Stimulated activated CD8-positive, alpha-beta memory T cell treated with anti-CD3 and anti-CD28 coated beads, Interleukin-4, amount 100 ng/mL, for 4 hours (primary cell): ENCODE results near the gene FRRS1.
A peak's percentile ranks its signal among the peaks of the same experiment; 100 is the strongest.
"Not testable (repeated sequence)": the region's sequence is repeated elsewhere in the genome, so short reads cannot be mapped to it uniquely, and the experiment has no call there.

Source experiments
- DNase-seq, 2 donors: peaks; one replicate each; pipeline ENCODE4 v3.0.0-alpha.2; 2020; ENCODE audit warnings: low read depth in 2 of 2, low spot score in 1 of 2

The FRRS1 gene

GRCh38 chr1:99766378-99766800 is at the start of gene FRRS1:
FRRS1 (minus strand) TSS chr1:99766635; CDS start chr1:99748768, 17,867 bp downstream.
- peak in 1 of 2 donors; percentile 8 for DNase-seq

DNA sequence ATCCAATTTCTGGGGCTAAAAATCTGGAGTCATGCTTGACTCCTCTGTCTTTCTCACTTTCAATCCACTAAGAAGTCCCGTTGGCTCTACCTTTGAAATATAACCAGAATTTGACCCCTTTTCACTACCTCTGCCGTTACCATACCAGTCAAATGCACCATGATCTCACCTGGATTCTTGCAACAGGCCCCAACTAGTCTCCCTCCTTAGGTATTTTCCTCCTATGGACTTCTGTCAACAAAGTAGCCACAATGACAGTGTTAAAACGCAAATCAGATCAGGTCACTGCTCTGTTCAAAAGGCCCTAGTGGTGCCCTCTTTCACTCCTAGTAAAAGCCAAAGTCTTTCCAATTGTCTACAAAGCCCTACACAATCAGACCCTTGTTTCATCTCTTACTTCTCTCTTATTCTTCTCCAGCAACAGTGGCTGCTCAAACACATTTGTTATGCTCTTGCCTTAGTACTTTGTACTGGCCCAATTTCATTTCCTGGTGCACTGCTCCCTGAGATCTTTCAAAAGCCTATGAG is 48.0 kb upstream of the FRRS1 start:
- DNase-seq: no peak

DNA sequence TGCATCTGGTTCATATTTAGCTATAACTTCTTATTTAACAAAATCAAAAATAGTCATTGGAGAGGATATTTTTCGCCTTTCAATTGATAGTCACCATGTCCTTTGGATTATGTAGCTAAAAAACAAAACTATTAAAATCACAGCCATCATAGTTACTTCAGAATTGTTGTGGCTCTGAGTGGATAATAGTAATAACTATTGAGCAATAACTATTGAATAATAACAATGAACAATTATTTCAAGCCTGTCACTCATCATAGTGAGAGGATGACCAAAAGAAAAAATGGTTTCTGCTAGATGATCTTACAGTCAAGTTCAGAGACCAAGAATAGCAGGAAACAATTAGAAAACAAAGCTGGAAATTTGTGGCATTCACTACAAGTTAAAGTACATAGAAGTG is 45.3 kb upstream of the FRRS1 start:
- DNase-seq: no peak

- no peak for DNase-seq
Observed at GRCh38 chr1:99811075-99811474, 44.6 kb upstream of the FRRS1 start.

- DNase-seq: no peak
Observed at GRCh38 chr1:99808391-99809115, 42.1 kb upstream of the FRRS1 start.

- no peak for DNase-seq
Observed at GRCh38 chr1:99806882-99807281, 40.4 kb upstream of the FRRS1 start.

- DNase-seq: no peak
Observed at GRCh38 chr1:99801584-99801983, 35.1 kb upstream of the FRRS1 start.

- not testable (repeated sequence) for DNase-seq
Observed at GRCh38 chr1:99793861-99794260, 27.4 kb upstream of the FRRS1 start.

GRCh38 chr1:99789715-99790114 is 23.3 kb upstream of the FRRS1 start:
- DNase-seq: no peak

GRCh38 chr1:99788896-99789295 is 22.5 kb upstream of the FRRS1 start:
- DNase-seq: no peak

DNA sequence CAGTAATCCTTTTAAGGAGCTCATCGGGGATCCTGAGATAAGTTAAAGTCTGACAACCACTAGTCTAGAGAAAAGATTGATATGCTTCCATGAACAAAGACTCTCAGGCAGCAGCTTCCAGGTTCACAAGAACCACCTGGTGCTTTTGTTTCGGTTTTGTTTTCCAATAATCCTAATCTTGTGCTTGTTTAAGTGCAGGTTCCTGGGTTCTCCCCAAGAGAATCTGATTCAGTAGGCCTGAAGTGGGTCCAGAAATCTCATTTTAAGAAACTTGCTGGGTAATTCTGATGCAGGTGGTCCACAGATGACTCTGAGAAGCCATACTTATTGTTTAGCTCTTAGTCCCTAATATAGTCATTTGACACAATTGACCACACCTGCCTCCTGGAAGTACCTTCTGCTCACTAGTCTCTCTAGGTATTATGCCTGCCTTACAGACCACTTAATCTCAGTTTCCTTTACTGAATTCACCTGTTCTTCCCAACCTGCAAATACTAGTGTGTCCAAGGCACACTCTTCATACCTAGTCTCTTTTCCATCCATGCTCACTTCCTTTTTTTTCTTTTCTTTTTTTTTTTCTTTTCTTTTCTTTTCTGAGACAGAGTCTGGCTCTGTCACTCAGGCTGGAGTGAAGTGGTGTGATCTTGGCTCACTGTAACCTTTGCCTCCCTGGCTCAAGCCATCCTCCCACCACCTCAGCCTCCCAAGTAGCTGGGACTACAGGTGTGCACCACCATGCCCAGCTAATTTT is 20.5 kb upstream of the FRRS1 start:
- no peak for DNase-seq

- no peak for DNase-seq
Observed at GRCh38 chr1:99784809-99785255, 18.4 kb upstream of the FRRS1 start.

GRCh38 chr1:99784143-99784542 is 17.7 kb upstream of the FRRS1 start:
- DNase-seq: no peak

DNA sequence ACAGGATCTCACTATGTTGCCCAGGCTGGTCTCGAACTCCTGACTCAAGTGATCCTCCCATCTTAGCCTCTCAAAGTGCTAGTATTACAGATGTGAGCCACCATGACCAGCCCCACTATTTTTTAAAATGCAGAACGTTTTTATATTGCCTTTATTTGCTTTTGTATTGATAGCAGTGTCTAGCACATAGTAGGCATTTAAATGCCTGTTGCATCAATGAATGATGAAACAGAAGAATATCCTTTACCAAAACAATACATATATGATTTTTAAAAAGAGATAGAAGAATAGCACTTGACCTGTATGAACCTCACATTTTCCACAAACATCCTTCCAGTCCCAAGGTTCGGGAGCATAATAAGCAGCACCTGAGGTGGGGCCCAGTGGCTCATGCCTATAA is 16.5 kb upstream of the FRRS1 start:
- no peak for DNase-seq

DNA sequence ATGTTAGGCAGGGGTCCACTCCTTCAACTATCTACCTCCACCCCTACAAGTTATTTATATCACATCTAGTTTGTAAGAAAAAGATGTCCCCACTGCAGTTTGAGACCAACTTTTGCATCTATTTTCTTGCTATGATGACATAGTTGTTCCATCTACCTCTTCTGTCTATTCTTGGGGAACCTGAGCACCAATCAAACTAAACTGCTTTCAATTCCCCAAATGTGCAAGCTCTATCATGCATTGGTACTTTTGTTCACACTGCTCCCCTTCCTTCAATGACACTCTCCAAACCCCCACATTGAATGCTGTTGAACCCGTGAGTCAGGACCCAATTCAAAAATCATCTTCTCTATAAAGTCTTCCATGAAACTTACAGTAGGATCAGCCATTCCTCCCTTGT is 16.0 kb upstream of the FRRS1 start:
- no peak for DNase-seq

DNA sequence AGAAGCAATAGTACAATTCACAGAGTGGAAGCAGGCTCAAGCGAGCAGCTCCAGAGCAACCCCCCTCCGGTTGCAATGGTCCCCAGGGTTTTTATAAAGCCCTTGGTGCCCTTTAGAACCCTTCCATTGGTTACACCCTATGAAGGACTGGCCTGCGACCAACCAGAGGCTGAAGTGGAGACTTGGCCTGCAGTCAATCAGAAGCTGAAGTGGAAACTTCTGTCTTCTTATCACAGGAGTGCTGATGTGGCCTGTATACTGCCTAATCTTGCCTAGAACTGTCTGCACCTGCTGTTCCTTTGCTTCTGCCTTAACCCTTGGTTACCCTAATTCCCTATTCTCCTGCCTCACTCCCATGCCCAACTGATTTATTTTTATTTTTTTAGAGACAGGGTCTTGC is 15.4 kb upstream of the FRRS1 start:
- no peak for DNase-seq

DNA sequence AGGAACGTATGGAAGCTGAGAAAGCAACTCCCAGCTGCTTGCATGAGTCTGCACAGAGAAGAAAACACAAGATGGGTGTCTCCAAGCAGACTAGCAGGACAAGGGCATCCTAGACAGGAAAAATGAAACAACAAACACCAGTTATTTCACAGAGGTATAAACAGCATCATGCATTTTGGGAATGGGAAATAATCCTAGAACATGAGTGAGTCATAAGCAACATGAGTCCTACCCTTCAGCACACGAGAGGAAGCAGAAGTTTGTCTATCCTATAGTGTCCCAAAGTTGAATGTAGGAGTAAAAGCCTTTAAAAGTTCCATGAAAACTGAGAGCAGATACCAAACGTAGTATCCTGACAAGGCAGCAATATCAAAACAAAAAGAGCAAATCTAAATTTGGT is 11.3 kb upstream of the FRRS1 start:
- DNase-seq: no peak

GRCh38 chr1:99776120-99776519 is 9.7 kb upstream of the FRRS1 start:
- no peak for DNase-seq

DNA sequence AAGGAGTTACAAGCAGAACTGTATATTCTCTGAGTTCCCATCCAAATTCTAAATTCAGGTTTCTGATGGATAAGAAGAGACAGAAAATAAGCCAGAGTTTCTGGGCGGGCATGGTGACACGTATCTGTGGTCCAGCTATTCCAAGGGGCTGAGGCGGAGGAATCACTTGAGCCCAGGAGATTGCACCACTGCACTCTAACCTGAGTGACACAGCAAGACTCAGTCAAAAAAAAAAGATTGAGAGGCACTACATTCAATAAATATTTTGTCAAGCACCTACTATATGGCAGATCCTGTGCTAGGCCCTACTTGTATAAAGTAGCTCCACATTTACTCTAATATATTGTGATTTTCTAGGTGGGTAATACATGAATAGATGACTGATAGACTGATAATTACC is 6.4 kb upstream of the FRRS1 start:
- DNase-seq: no peak

GRCh38 chr1:99771513-99771918 is 5.1 kb upstream of the FRRS1 start:
- no peak for DNase-seq

DNA sequence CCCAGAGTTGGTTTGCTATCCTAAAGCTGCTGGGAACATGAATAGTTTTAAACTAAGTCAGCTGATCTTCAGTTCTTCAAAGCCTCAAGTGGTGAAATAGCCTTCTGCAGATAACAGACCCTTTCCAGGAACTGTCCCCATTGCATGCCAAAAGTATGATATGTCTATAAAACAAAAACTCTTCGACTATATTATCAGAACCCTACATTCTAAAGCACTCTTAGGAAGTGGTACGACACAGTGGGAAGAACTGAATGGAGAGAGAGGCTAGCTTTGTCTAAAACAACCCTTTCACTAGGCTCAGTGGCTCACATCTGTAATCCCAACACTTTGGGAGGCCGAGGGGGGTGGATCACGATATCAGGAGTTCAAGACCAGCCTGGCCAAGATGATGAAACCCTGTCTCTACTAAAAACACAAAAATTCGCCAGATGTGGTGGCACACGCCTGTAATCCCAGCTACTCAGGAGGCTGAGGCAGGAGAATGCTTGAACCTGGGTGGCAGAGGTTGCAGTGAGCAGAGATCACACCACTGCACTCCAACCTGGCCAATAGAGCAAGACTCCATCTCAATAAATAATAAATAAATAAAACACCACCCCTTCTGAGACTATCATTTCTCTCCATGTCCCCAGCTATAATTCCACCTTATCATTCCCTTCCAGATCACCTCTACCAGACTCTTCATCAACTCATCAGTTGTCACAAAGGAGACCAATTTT is 2.2 kb upstream of the FRRS1 start:
- DNase-seq: no peak

- no peak for DNase-seq
Observed at GRCh38 chr1:99768104-99768503, 1.7 kb upstream of the FRRS1 start.
